H1 (cell line): Measurements from ENCODE around the gene SLC7A8. TPM values are rescaled to one million over a fixed set of nuclear protein-coding genes. Genes with fewer than 3 reads are reported as not detected.
A peak's percentile ranks its signal among the peaks of the same experiment; 100 is the strongest.

Experiments
- CTCF ChIA-PET: fragments of 300-600 bp; sonication (Branson Sonifier 250); formaldehyde crosslinking; loops from one replicate; lab custom pipeline; 2021; ENCODE audit not compliant: partially characterized antibody; lab: Charles Lee
- POLR2A ChIA-PET: fragments of 300-600 bp; sonication (Branson Sonifier 250); formaldehyde crosslinking; loops from one replicate; lab custom pipeline; 2021; ENCODE audit warnings: inconsistent platforms; ENCODE audit not compliant: partially characterized antibody; lab: Charles Lee
- DNase-seq, 2 experiments: peaks; one replicate each; pipeline versions ENCODE4 v3.0.0 to v3.0.0-alpha.2; 2010 to 2022; ENCODE audit warnings: low spot score in 2 of 2, low read depth in 1 of 2, mixed read lengths in 1 of 2
- FAIRE-seq: peaks from 2 replicates; lab custom pipeline; 2011; peaks lifted over from hg19 to GRCh38; lab: Jason Lieb, UNC
- H2AFZ ChIP-seq: 2 replicates; pipeline ENCODE4 v1.8.1; 2012; ENCODE audit warnings: low read length, inconsistent platforms
- H2AK5ac ChIP-seq: 2 replicates; pipeline ENCODE4 v1.6.1; 2013; ENCODE audit warnings: low read depth, low read length
- H2BK120ac ChIP-seq: replicated peaks from 2 replicates; pipeline ENCODE3; 2013; ENCODE audit warnings: low read depth, low read length, inconsistent platforms
- H2BK12ac ChIP-seq: 2 replicates; pipeline ENCODE4 v1.6.1; 2013; ENCODE audit warnings: low read depth, low read length
- H2BK15ac ChIP-seq: 2 replicates; pipeline ENCODE4 v1.6.1; 2013; ENCODE audit warnings: low read length
- H2BK20ac ChIP-seq: 2 replicates; pipeline ENCODE4 v1.6.1; 2013; ENCODE audit warnings: low read length
- H2BK5ac ChIP-seq: 2 replicates; pipeline ENCODE4 v1.6.1; 2013; ENCODE audit warnings: low read depth, low read length
- H3K14ac ChIP-seq: 2 replicates; pipeline ENCODE4 v1.6.1; 2013; ENCODE audit warnings: inconsistent platforms; ENCODE audit not compliant: insufficient read length
- H3K18ac ChIP-seq: 2 replicates; pipeline ENCODE4 v1.6.1; 2013; ENCODE audit warnings: low read length; ENCODE audit errors: extremely low read depth
- H3K23ac ChIP-seq: 2 replicates; pipeline ENCODE4 v1.6.1; 2013; ENCODE audit warnings: inconsistent platforms; ENCODE audit not compliant: insufficient read length
- H3K23me2 ChIP-seq: 2 replicates; pipeline ENCODE4 v1.6.1; 2013; ENCODE audit warnings: low read depth, low read length
- H3K27ac ChIP-seq: 2 replicates; pipeline ENCODE4 v1.6.1; 2011; ENCODE audit warnings: low read depth, low read length, inconsistent platforms
- H3K27me3 ChIP-seq, 4 experiments: replicated peaks in 1 of 4; 1 replicate in 1 of 4; 2 replicates in 3 of 4; pipeline versions ENCODE4 v1.6.1 to v1.8.1; 2011 to 2013; ENCODE audit warnings: low read length in 3 of 4, mild to moderate bottlenecking in 3 of 4, inconsistent platforms in 2 of 4, mixed read lengths in 2 of 4, moderate library complexity in 1 of 4; ENCODE audit not compliant: control insufficient read depth in 3 of 4, insufficient read depth in 3 of 4; ENCODE audit errors: extremely low read depth in 1 of 4
- H3K36me3 ChIP-seq, 4 experiments: 2 replicates each; pipeline versions ENCODE4 v1.6.1 to v1.8.1; 2011 to 2013; ENCODE audit warnings: mild to moderate bottlenecking in 4 of 4, low read length in 3 of 4, moderate library complexity in 2 of 4, control low read depth in 1 of 4, inconsistent platforms in 1 of 4; ENCODE audit not compliant: insufficient read depth in 4 of 4, control insufficient read depth in 2 of 4
- H3K4ac ChIP-seq: replicated peaks from 2 replicates; pipeline ENCODE3; 2013; ENCODE audit warnings: low read length, low read depth, mixed read lengths, inconsistent platforms; ENCODE audit not compliant: insufficient read length
- H3K4me1 ChIP-seq, 4 experiments: replicated peaks in 1 of 4; 1 replicate in 1 of 4; 2 replicates in 3 of 4; pipeline versions ENCODE4 v1.6.1 to v1.8.1; 2011 to 2013; ENCODE audit warnings: low read length in 3 of 4, inconsistent platforms in 2 of 4, mixed read lengths in 1 of 4; ENCODE audit not compliant: insufficient read depth in 4 of 4, control insufficient read depth in 3 of 4
- H3K4me2 ChIP-seq, 2 experiments: 2 replicates each; pipeline versions ENCODE4 v1.6.1 to v1.8.1; 2011 to 2013; ENCODE audit warnings: low read depth in 2 of 2, low read length in 2 of 2, control low read depth in 1 of 2, inconsistent platforms in 1 of 2, mild to moderate bottlenecking in 1 of 2; ENCODE audit not compliant: insufficient read depth in 1 of 2
- H3K4me3 ChIP-seq, 4 experiments: fragments of 200-600, 300-600 bp in 1 of 4; sonication (generic), shearing (Covaris generic), sonication (Bioruptor Twin) in 1 of 4; 2 replicates each; pipeline versions ENCODE4 v1.5.1 to v1.8.1; 2011 to 2016; ENCODE audit warnings: low read length in 4 of 4, low read depth in 3 of 4, control low read depth in 2 of 4, inconsistent platforms in 2 of 4, mild to moderate bottlenecking in 2 of 4, mixed read lengths in 1 of 4, moderate library complexity in 1 of 4; ENCODE audit not compliant: insufficient read depth in 2 of 4; ENCODE audit errors: extremely low read depth in 1 of 4
- H3K56ac ChIP-seq: replicated peaks from 2 replicates; pipeline ENCODE3; 2013; ENCODE audit warnings: low read depth, mild to moderate bottlenecking, mixed read lengths, low read length, inconsistent platforms; ENCODE audit not compliant: insufficient read length
- H3K79me1 ChIP-seq: 2 replicates; pipeline ENCODE4 v1.6.1; 2013; ENCODE audit warnings: low read depth, low read length, control low read depth
- H3K79me2 ChIP-seq, 2 experiments: 2 replicates each; pipeline versions ENCODE4 v1.6.1 to v1.8.1; 2012 to 2013; ENCODE audit warnings: low read length in 2 of 2, mild to moderate bottlenecking in 2 of 2, inconsistent platforms in 1 of 2; ENCODE audit not compliant: insufficient read depth in 2 of 2, control insufficient read depth in 1 of 2
- H3K9ac ChIP-seq, 4 experiments: replicated peaks in 1 of 4; 1 replicate in 1 of 4; 2 replicates in 3 of 4; pipeline versions ENCODE4 v1.6.1 to v1.8.1; 2011 to 2013; ENCODE audit warnings: low read depth in 3 of 4, low read length in 3 of 4, control low read depth in 2 of 4, mild to moderate bottlenecking in 2 of 4, moderate library complexity in 2 of 4, inconsistent platforms in 1 of 4; ENCODE audit errors: extremely low read depth in 1 of 4
- H3K9me3 ChIP-seq, 2 experiments: 2 replicates each; pipeline versions ENCODE4 v1.6.1 to v1.8.1; 2012 to 2013; ENCODE audit warnings: mild to moderate bottlenecking in 2 of 2, moderate library complexity in 2 of 2, control low read depth in 1 of 2, inconsistent platforms in 1 of 2, low read depth in 1 of 2, low read length in 1 of 2, mixed read lengths in 1 of 2; ENCODE audit not compliant: insufficient read depth in 2 of 2
- H4K20me1 ChIP-seq, 2 experiments: replicated peaks in 1 of 2; 2 replicates each; pipeline versions ENCODE3 to v1.8.1; 2011 to 2013; ENCODE audit warnings: inconsistent platforms in 2 of 2, low read length in 2 of 2, mild to moderate bottlenecking in 1 of 2; ENCODE audit not compliant: insufficient read depth in 2 of 2, control insufficient read depth in 1 of 2
- H4K5ac ChIP-seq: 2 replicates; pipeline ENCODE4 v1.6.1; 2013; ENCODE audit warnings: low read length, low read depth, mixed read lengths, inconsistent platforms; ENCODE audit not compliant: insufficient read length
- H4K8ac ChIP-seq: 2 replicates; pipeline ENCODE4 v1.8.0; 2013; ENCODE audit warnings: mild to moderate bottlenecking, moderate library complexity, low read length, inconsistent platforms; ENCODE audit not compliant: insufficient read depth; ENCODE audit errors: extremely low read depth
- H4K91ac ChIP-seq: replicated peaks from 2 replicates; pipeline ENCODE3; 2013; ENCODE audit warnings: low read length, mixed read lengths, inconsistent platforms; ENCODE audit not compliant: insufficient read length
- NANOG ChIP-seq: IDR thresholded peaks from 2 replicates; pipeline ENCODE4 v1.6.1; 2011; ENCODE audit warnings: low read length, low read depth, mild to moderate bottlenecking, inconsistent platforms; ENCODE audit not compliant: insufficient read depth, poor library complexity, severe bottlenecking
- POLR2AphosphoS5 ChIP-seq: IDR thresholded peaks from 2 replicates; pipeline ENCODE4 v1.6.1; 2011; ENCODE audit warnings: low read depth, low read length
- RAD21 ChIP-seq, 2 experiments: IDR thresholded peaks in 1 of 2; conservative IDR thresholded peaks in 1 of 2; 2 replicates each; pipeline ENCODE4 v1.6.1; 2011; ENCODE audit warnings: low read depth in 2 of 2, low read length in 2 of 2, improper control_type of control experiment in 1 of 2, inconsistent platforms in 1 of 2, mild to moderate bottlenecking in 1 of 2, moderate library complexity in 1 of 2
- SIN3A ChIP-seq, 2 experiments: IDR thresholded peaks in 1 of 2; conservative IDR thresholded peaks in 1 of 2; 2 replicates each; pipeline ENCODE4 v1.6.1; 2011 to 2012; ENCODE audit warnings: low read length in 2 of 2, improper control_type of control experiment in 1 of 2, low read depth in 1 of 2, mild to moderate bottlenecking in 1 of 2
- WGBS, 2 experiments: shearing (Covaris generic) in 1 of 2; methylation state at CpG; one replicate each; pipeline versions ENCODE4 v1.1.6 to v1.1.7; 2013 to 2015; ENCODE audit warnings: low lambda C conversion rate in 2 of 2, mixed read lengths in 2 of 2, inconsistent platforms in 1 of 2, low coverage in 1 of 2, missing lambda C conversion rate in 1 of 2; ENCODE audit not compliant: insufficient replicate concordance in 2 of 2, insufficient coverage in 1 of 2, insufficient read length in 1 of 2; ENCODE audit errors: extremely low coverage in 1 of 2, missing lambda C conversion rate in 1 of 2; 5-methylcytosine and 5-hydroxymethylcytosine counted together
- polyA plus RNA-seq, 7 experiments: library from polyadenylated mRNA; depleted of rRNA in 3 of 7; stranded (reverse) in 5 of 7; unstranded in 2 of 7; fragments of >200 nt in 5 of 7; fragments of 200-250 nt in 2 of 7; gene quantifications; 1 replicate in 5 of 7; 2 replicates in 1 of 7; 4 replicates in 1 of 7; pipeline versions ENCODE4 v1.2.1 to v1.2.3, GENCODE V29; 2011 to 2013; ENCODE audit warnings: missing spikeins in 2 of 7, mixed read lengths in 2 of 7
- total RNA-seq: library from RNA; stranded (reverse); fragmentation: NEBNext Ultra II Directional; extraction: Animal tissue kit (Norgen Biotek cat#: 25700); gene quantifications from 2 replicates; pipeline ENCODE4 v1.2.1, GENCODE V29; 2021

Gene SLC7A8
- total and polyA plus RNA-seq, 2 of the 8 experiments (the other 6 are each of a cell fraction or from before 2014, with no cell fraction given): 182 to 204 TPM

DNA sequence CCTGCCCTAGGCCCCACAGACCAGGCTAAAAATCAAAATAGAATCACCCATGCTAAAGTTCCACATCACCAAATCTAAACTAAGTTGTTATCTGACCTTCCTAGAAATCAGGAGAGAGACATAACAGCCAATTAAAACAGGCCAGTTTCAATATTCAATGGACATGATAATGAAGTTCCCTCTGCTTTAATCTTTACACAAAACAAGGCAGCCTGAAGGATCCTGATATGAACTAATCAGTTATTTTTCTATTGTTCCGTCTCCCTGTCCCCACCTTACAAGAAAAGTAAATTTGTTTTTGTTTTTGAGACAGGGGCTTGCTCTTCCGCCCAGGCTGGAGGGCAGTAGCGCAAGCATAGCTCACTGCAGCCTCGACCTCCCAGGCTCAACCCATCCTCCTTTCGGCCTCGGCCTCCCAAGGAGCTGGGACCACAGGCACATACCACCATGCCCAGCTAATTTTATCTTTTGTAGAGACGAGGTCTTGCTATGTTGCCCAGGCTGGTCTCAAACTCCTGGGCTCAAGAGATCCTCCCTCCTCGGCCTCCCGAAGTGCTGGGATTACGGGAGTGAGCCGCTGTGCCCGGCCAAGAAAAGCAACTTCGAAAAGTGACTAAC, 59.0 kb downstream of the SLC7A8 start:
- CTCF ChIA-PET: interaction anchor here (1.0 to 11.8 kb wide), 8 partner anchors 29 to 140 kb away, joined by 3 to 290 read pairs (median 6); partner anchors contain the start of genes ACIN1, C14orf119 and SLC7A8

More for the DNA sequence above, 59.0 kb downstream of the SLC7A8 start:
- H2BK5ac ChIP-seq: no peak overlapping the region
- TF ChIP-seq SIN3A (conservative IDR thresholded peaks at IDR 0.05 in 1 of 2, IDR thresholded peaks at IDR 0.05 in 1 of 2; ENCODE audit: low read depth in 1 of 2, low read length in 2 of 2) (no peak), RAD21 (IDR thresholded peaks at IDR 0.05 in 1 of 2, conservative IDR thresholded peaks at IDR 0.05 in 1 of 2; ENCODE audit: low read depth in 2 of 2, low read length in 2 of 2) (no peak), POLR2AphosphoS5 (0 out of 2 replicates have a peak, but pooled peaks have one; percentile 32), NANOG (no peak)
- TF ChIP-seq, all 59 proteins: peak for 1
- DNase-seq (no peak), FAIRE-seq (no peak)
- WGBS, 2 experiments: 94% methylated on average over 13 of the region's 13 CpGs; no CpG with 5 or more reads in 1 of the 2 experiments
- Histone ChIP-seq H2BK120ac (no peak overlapping the region), H3K27ac (no peak overlapping the region), H2BK20ac (no peak overlapping the region), H3K9ac (no peak overlapping the region), H2AK5ac (no peak overlapping the region), H3K9me3 (no peaks in the 10 kb centered on the region), H3K36me3 (peaks cover 11 to 29% (median 16%) of the 10 kb centered on the region in 4 experiments), H3K23me2 (no peaks in the 10 kb centered on the region), H3K14ac (no peak overlapping the region), H4K91ac (no peak overlapping the region), H2BK15ac (no peak overlapping the region), H3K56ac (no peak overlapping the region), H3K18ac (no peak overlapping the region), H3K23ac (no peak overlapping the region), H2AFZ (no peak overlapping the region), H3K4ac (no peak overlapping the region), H4K5ac (no peak overlapping the region), H4K20me1 (peaks cover 0 to 2% of the 10 kb centered on the region in 2 experiments), H3K27me3 (no peaks in the 10 kb centered on the region), H3K4me3 (no peak overlapping the region), H2BK12ac (no peak overlapping the region; the same call in 1 of the 2 replicates), H4K8ac (no peak overlapping the region), H3K79me2 (no peaks in the 10 kb centered on the region), H3K79me1 (no peaks in the 10 kb centered on the region), H3K4me1 (peaks cover 0 to 11% (median 5%) of the 10 kb centered on the region in 4 experiments; a peak in 5 of 7 replicates), H3K4me2 (no peak overlapping the region)
- POLR2A ChIA-PET: interaction anchor here (0.7 to 3.1 kb wide), 8 partner anchors 12 to 1319 kb away, joined by 3 to 9 read pairs (median 4); no protein-coding TSS in a partner anchor
